ENCODE measurements around the gene PARK7.

The PARK7 gene

DNA sequence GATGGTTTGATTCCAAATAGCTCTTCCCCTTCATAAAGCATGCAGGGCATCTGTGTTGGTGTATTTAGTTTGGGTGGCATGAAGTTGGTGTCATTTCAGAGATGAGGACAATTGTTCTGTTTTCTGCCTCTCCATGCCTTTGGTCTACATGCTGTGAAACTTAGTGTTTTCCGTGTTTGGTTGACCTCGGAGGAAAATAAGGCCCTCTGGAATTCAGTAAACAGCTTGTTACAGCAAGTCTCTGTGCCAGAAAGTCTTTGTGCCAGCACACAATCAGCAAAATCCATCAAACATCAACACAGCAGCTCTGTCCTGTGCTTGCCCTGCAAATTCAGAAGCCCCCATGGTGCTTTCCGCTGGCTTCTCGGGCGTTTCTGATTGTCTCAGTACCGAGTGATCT lies 9.5 kb downstream of the PARK7 start:
- H3K4me3 ChIP-seq (ENCODE audit: low read depth, low read length, poor library complexity, severe bottlenecking) = no peak overlapping the region
- H2AFZ ChIP-seq (ENCODE audit: low read length) = no peak overlapping the region
- no peaks in the 10 kb centered on the region for H3K9me2 ChIP-seq (ENCODE audit: low read depth, low read length)
- no peak overlapping the region for H3K27ac ChIP-seq (ENCODE audit: low read depth, low read length, poor library complexity, severe bottlenecking)
- H3K36me3 ChIP-seq (ENCODE audit: insufficient read depth, low read length) = peaks cover 76% of the 10 kb centered on the region
- no peaks in the 10 kb centered on the region for H3K79me2 ChIP-seq (ENCODE audit: insufficient read depth, low read length)
- no peaks in the 10 kb centered on the region for H3F3A ChIP-seq (ENCODE audit: insufficient read depth, low read length)
- H3K27me3 ChIP-seq (ENCODE audit: insufficient read depth, low read length) = no peaks in the 10 kb centered on the region
- H3K9ac ChIP-seq (ENCODE audit: low read length) = no peak overlapping the region
- no peaks in the 10 kb centered on the region for H4K20me1 ChIP-seq (ENCODE audit: insufficient read depth, low read length)
- TF ChIP-seq, protein P1, sequence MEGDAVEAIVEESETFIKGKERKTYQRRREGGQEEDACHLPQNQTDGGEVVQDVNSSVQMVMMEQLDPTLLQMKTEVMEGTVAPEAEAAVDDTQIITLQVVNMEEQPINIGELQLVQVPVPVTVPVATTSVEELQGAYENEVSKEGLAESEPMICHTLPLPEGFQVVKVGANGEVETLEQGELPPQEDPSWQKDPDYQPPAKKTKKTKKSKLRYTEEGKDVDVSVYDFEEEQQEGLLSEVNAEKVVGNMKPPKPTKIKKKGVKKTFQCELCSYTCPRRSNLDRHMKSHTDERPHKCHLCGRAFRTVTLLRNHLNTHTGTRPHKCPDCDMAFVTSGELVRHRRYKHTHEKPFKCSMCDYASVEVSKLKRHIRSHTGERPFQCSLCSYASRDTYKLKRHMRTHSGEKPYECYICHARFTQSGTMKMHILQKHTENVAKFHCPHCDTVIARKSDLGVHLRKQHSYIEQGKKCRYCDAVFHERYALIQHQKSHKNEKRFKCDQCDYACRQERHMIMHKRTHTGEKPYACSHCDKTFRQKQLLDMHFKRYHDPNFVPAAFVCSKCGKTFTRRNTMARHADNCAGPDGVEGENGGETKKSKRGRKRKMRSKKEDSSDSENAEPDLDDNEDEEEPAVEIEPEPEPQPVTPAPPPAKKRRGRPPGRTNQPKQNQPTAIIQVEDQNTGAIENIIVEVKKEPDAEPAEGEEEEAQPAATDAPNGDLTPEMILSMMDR (IDR thresholded peaks at IDR 0.05; ENCODE audit: low read length) = no peak
- TF ChIP-seq EZH2 (IDR thresholded peaks at IDR 0.05; ENCODE audit: borderline replicate concordance, low read length) = no peak
- H3K4me1 ChIP-seq (ENCODE audit: insufficient read depth, low read length, severe bottlenecking) = peaks cover 12% of the 10 kb centered on the region
- no peaks in the 10 kb centered on the region for H3K9me3 ChIP-seq (ENCODE audit: low read length)
- H3K4me2 ChIP-seq (ENCODE audit: low read length) = no peak overlapping the region

DNA sequence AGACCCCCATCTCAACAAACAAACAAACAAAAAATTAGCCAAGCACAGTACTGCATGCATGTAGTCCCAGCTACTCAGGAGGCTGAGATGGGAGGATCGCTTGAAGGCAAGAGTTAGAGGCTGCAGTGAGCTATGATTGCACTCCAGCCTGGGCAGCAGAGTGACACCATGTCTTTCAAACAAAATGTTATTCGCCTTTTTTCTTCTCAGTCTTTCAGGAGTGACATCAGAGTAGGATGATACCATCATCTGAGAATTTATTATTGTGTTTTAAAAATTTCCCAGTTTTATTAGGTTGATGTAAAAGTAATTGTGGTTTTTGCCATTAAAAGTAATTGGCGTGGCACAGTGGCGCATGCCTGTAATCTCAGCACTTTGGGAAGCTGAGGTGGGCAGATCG lies 10.8 kb downstream of the PARK7 start:
- H3K9ac ChIP-seq (ENCODE audit: low read length) = no peak overlapping the region
- no peak for TF ChIP-seq EZH2 (IDR thresholded peaks at IDR 0.05; ENCODE audit: borderline replicate concordance, low read length)
- TF ChIP-seq, protein P1 (IDR thresholded peaks at IDR 0.05; ENCODE audit: low read length) = no peak
- H3K4me1 ChIP-seq (ENCODE audit: insufficient read depth, low read length, severe bottlenecking) = peaks cover 3% of the 10 kb centered on the region
- no peaks in the 10 kb centered on the region for H3K9me2 ChIP-seq (ENCODE audit: low read depth, low read length)
- no peak overlapping the region for H2AFZ ChIP-seq (ENCODE audit: low read length)
- H3K27me3 ChIP-seq (ENCODE audit: insufficient read depth, low read length) = no peaks in the 10 kb centered on the region
- H3K79me2 ChIP-seq (ENCODE audit: insufficient read depth, low read length) = no peaks in the 10 kb centered on the region
- no peaks in the 10 kb centered on the region for H3F3A ChIP-seq (ENCODE audit: insufficient read depth, low read length)
- H3K9me3 ChIP-seq (ENCODE audit: low read length) = no peaks in the 10 kb centered on the region
- H3K4me2 ChIP-seq (ENCODE audit: low read length) = no peak overlapping the region
- no peak overlapping the region for H3K4me3 ChIP-seq (ENCODE audit: low read depth, low read length, poor library complexity, severe bottlenecking)
- peaks cover 74% of the 10 kb centered on the region for H3K36me3 ChIP-seq (ENCODE audit: insufficient read depth, low read length)
- no peaks in the 10 kb centered on the region for H4K20me1 ChIP-seq (ENCODE audit: insufficient read depth, low read length)
- H3K27ac ChIP-seq (ENCODE audit: low read depth, low read length, poor library complexity, severe bottlenecking) = no peak overlapping the region

DNA sequence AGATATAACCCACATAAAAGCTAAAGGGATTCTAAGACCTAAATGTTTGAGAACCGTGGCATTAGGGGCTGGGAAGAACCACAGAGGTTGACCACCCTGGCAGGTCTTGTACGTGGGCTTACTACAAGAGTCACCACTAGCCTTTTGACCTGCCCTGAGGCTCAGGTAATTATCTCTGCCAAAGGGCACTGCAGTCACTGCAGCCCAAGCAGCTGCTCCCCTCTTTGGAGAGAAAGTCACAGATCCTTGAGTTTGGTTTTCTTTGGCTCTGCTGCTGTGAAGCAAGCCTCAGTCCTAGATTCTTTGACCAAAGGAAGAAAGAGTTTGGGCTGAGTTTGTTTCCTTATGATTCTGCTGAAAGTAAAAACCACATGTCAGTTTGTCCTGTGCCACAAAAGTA lies 11.6 kb downstream of the PARK7 start:
- Histone ChIP-seq H3K9me2 (ENCODE audit: low read depth, low read length) (no peaks in the 10 kb centered on the region), H3K9ac (ENCODE audit: low read length) (no peak overlapping the region), H3K36me3 (ENCODE audit: insufficient read depth, low read length) (peaks cover 70% of the 10 kb centered on the region), H3K27me3 (ENCODE audit: insufficient read depth, low read length) (no peaks in the 10 kb centered on the region), H4K20me1 (ENCODE audit: insufficient read depth, low read length) (no peaks in the 10 kb centered on the region), H2AFZ (ENCODE audit: low read length) (no peak overlapping the region), H3K27ac (ENCODE audit: low read depth, low read length, poor library complexity, severe bottlenecking) (no peak overlapping the region), H3K4me1 (ENCODE audit: insufficient read depth, low read length, severe bottlenecking) (no peaks in the 10 kb centered on the region), H3K79me2 (ENCODE audit: insufficient read depth, low read length) (no peaks in the 10 kb centered on the region), H3K4me2 (ENCODE audit: low read length) (no peak overlapping the region), H3K9me3 (ENCODE audit: low read length) (no peaks in the 10 kb centered on the region), H3K4me3 (ENCODE audit: low read depth, low read length, poor library complexity, severe bottlenecking) (no peak overlapping the region), H3F3A (ENCODE audit: insufficient read depth, low read length) (no peaks in the 10 kb centered on the region)
- no peak for TF ChIP-seq EZH2 (IDR thresholded peaks at IDR 0.05; ENCODE audit: borderline replicate concordance, low read length)
- TF ChIP-seq, protein P1 (IDR thresholded peaks at IDR 0.05; ENCODE audit: low read length) = no peak
